GM23248 (cell line): ENCODE measurements around the gene OST4.

Experiments used
- EZH2 ChIP-seq: fragments of 200-600 bp; sonication (generic); IDR thresholded peaks from 2 replicates; pipeline ENCODE4 v1.6.1; 2018; ENCODE audit warnings: antibody characterized with exemption, mild to moderate bottlenecking; ENCODE audit not compliant: insufficient read depth, poor library complexity, severe bottlenecking
- EZH2phosphoT487 ChIP-seq: fragments of 200-600 bp; sonication (generic); IDR thresholded peaks from 2 replicates; pipeline ENCODE4 v1.6.1; 2018; ENCODE audit warnings: antibody characterized with exemption, moderate library complexity, mild to moderate bottlenecking, low read depth; ENCODE audit not compliant: insufficient read depth

DNA sequence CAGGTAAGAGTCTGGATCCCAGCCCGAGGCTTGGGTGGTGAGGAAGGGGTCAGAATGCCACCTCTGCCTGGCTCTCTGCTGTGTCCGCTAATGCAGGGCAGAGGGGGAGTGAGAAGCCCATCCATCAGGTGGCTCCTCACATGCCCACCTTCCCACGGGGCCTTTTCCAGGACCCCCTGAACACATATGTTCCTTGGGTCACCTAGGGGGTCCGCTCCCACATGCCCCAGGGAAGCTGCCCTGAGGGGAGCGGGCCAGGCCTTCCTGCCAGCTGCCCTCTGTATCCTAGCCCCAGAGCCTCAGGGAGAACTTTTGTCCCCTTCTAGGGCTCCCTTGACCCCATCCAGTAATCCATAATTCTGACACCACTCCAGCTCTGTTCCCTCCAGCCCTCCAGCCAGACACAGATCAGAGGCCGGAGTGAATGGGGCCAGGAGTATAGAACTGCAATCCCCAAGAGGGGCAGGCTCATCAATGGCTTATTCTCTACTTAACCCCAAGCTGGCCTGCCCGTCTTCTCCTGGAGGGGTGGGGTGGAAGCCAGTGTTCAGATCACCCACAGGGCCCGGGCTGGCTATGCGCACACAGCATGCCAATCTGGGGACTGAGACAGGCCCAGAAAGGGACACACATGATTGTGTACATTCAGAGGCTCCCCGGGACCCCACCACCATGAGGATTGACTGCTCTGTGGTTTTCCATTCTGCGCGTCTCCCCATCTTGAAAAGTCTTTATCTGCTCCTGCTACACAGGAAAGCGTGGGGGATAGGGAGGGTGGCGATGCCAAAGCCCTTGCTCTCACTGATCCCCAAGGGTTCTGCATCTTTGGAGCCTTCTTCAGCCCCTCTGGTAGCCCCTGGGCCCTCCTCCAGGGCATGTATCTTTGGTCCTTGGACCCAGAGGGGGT lies 8.0 kb upstream of the OST4 start:
- TF ChIP-seq EZH2phosphoT487 (no peak), EZH2 (no peak)
